ENCODE results near the gene CCL19. TPM values are rescaled to one million over a fixed set of nuclear protein-coding genes. Genes with fewer than 3 reads are reported as not detected.

The CCL19 gene
- total RNA-seq, 2 donors from 2014 or later, result not detected

GRCh38 chr9:34714007-34714406, 22.9 kb upstream of the CCL19 start:
- no peak overlapping the region for H3K4me3 Mint-ChIP-seq
- H3K4me1 Mint-ChIP-seq, result peaks cover 16% of the 10 kb centered on the region
- no peaks in the 10 kb centered on the region for H3K4me1 ChIP-seq (ENCODE audit: control insufficient read depth, insufficient read depth, low read length)
- no peak overlapping the region for H3K4me3 ChIP-seq (ENCODE audit: low read length)
- H3K36me3 Mint-ChIP-seq (ENCODE audit: low read depth), result no peaks in the 10 kb centered on the region
- no peak overlapping the region for H3K27ac ChIP-seq (ENCODE audit: low read depth, low read length)
- TF ChIP-seq CTCF (conservative IDR thresholded peaks at IDR 0.05), result no peak
- H3K27me3 ChIP-seq (ENCODE audit: control insufficient read depth, insufficient read depth, low read length, poor library complexity, severe bottlenecking), result peaks cover 20% of the 10 kb centered on the region
- H3K27ac Mint-ChIP-seq, result no peak overlapping the region
- H3K36me3 ChIP-seq (ENCODE audit: control insufficient read depth, insufficient read depth, low read length), result no peaks in the 10 kb centered on the region
- no peak for DNase-seq
- H3K27me3 Mint-ChIP-seq (ENCODE audit: insufficient read depth), result peaks cover 23% of the 10 kb centered on the region
- no peak overlapping the region for H3K9ac ChIP-seq (ENCODE audit: extremely low read depth, low read length, poor library complexity, severe bottlenecking)
- no peaks in the 10 kb centered on the region for H3K9me3 Mint-ChIP-seq
- H3K9me3 ChIP-seq (ENCODE audit: control insufficient read depth, low read length), result no peaks in the 10 kb centered on the region

- 70% methylated on average over 1 of the region's 1 CpG; no CpG with 5 or more reads in 1 of the 2 experiments for WGBS, 2 experiments (ENCODE audit: insufficient coverage in 1 of 2, insufficient read length in 1 of 2)
- no peaks in the 10 kb centered on the region for H3K9me3 ChIP-seq (ENCODE audit: control insufficient read depth, low read length)
- Mint-ChIP-seq H3K9me3 (no peaks in the 10 kb centered on the region), H3K27me3 (ENCODE audit: insufficient read depth) (peaks cover 23% of the 10 kb centered on the region), H3K4me1 (peaks cover 16% of the 10 kb centered on the region), H3K27ac (no peak overlapping the region), H3K4me3 (no peak overlapping the region), H3K36me3 (ENCODE audit: low read depth) (no peaks in the 10 kb centered on the region)
- no peak for TF ChIP-seq CTCF (conservative IDR thresholded peaks at IDR 0.05)
- H3K27me3 ChIP-seq (ENCODE audit: control insufficient read depth, insufficient read depth, low read length, poor library complexity, severe bottlenecking), result peaks cover 20% of the 10 kb centered on the region
- H3K27ac ChIP-seq (ENCODE audit: low read depth, low read length), result no peak overlapping the region
- no peak overlapping the region for H3K4me3 ChIP-seq (ENCODE audit: low read length)
- no peaks in the 10 kb centered on the region for H3K36me3 ChIP-seq (ENCODE audit: control insufficient read depth, insufficient read depth, low read length)
- no peaks in the 10 kb centered on the region for H3K4me1 ChIP-seq (ENCODE audit: control insufficient read depth, insufficient read depth, low read length)
- DNase-seq, result no peak
- H3K9ac ChIP-seq (ENCODE audit: extremely low read depth, low read length, poor library complexity, severe bottlenecking), result no peak overlapping the region
Observed at GRCh38 chr9:34712140-34712539, 21.1 kb upstream of the CCL19 start.

- no peak for TF ChIP-seq CTCF (conservative IDR thresholded peaks at IDR 0.05)
- H3K9me3 Mint-ChIP-seq, result no peaks in the 10 kb centered on the region
- Histone ChIP-seq H3K36me3 (ENCODE audit: control insufficient read depth, insufficient read depth, low read length) (no peaks in the 10 kb centered on the region), H3K27me3 (ENCODE audit: control insufficient read depth, insufficient read depth, low read length, poor library complexity, severe bottlenecking) (peaks cover 17% of the 10 kb centered on the region), H3K27ac (ENCODE audit: low read depth, low read length) (no peak within 1 kb of the TSS), H3K9ac (ENCODE audit: extremely low read depth, low read length, poor library complexity, severe bottlenecking) (no peak within 1 kb of the TSS), H3K4me3 (ENCODE audit: low read length) (no peak within 1 kb of the TSS), H3K4me1 (ENCODE audit: control insufficient read depth, insufficient read depth, low read length) (no peaks in the 10 kb centered on the region), H3K9me3 (ENCODE audit: control insufficient read depth, low read length) (no peaks in the 10 kb centered on the region)
- peaks cover 7% of the 10 kb centered on the region for H3K4me1 Mint-ChIP-seq
- peaks cover 21% of the 10 kb centered on the region for H3K27me3 Mint-ChIP-seq (ENCODE audit: insufficient read depth)
- 100% methylated on average over 1 of the region's 2 CpGs; no CpG with 5 or more reads in 1 of the 2 experiments for WGBS, 2 experiments (ENCODE audit: insufficient coverage in 1 of 2, insufficient read length in 1 of 2)
- H3K36me3 Mint-ChIP-seq (ENCODE audit: low read depth), result no peaks in the 10 kb centered on the region
- DNase-seq, result no peak
- H3K4me3 Mint-ChIP-seq, result no peak within 1 kb of the TSS
- no peak within 1 kb of the TSS for H3K27ac Mint-ChIP-seq
Observed at GRCh38 chr9:34710023-34710422, 18.9 kb upstream of the CCL19 start, which contains the start of gene CCL21. Gene CCL21, minus strand, starts transcription at chr9:34710136. Its CDS starts 70 bp downstream, at chr9:34710066.
